Femur (tissue), 1 donor: ENCODE measurements around the gene UBE2A.

Experiments used
- DNase-seq: peaks from one replicate; pipeline ENCODE4 v3.0.0-alpha.2; 2017

UBE2A gene

DNA sequence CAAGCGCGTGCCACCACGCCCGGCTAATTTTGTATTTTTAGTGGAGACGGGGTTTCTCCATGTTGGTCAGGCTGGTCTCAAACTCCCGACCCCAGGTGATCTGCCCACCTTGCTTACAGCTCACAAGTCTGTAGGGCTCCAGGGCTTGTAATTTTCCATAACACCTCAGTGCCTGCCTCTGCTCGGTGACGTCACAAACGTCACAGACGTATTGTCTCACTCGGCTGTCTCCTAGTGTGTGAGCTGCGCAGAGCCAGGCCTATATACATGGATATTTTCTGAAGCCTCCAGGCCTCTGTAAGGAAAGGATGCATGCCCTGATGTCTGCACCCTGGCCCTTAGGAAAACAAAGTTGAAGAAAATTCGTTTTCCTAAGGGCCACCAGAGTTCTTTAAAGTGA lies 40.4 kb downstream of the UBE2A start:
- DNase-seq, result no peak

DNA sequence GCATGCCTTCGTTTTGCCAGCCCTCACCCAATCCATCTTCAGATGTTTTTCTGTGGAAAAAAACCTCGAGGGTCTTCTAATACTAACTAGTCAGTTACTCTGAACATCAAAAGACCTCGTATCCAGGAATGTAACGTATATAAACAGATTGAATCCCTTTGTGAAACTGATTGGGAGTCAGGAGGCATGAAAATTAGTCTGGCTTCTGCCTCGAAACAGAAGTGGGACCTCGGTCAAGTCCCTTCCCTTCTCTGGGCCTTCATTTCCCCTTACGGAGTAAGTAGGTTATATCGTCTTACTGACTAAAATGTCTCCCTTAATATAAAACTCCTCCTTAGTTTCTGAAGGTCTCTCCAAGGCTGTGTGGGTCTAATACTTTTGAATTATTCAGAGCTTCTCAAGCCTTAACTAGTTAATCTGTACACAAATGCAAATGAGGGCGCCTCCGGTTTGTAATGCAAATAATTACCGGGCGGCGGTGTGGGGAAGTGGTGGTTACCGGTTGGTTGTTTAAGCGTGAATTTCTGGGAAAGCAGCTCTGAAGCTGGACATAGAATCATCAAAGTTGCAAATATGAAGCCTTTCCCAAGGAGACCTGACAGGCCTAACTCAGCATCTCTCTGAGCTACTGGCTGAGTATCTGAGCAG lies 43.3 kb downstream of the UBE2A start:
- no peak for DNase-seq

DNA sequence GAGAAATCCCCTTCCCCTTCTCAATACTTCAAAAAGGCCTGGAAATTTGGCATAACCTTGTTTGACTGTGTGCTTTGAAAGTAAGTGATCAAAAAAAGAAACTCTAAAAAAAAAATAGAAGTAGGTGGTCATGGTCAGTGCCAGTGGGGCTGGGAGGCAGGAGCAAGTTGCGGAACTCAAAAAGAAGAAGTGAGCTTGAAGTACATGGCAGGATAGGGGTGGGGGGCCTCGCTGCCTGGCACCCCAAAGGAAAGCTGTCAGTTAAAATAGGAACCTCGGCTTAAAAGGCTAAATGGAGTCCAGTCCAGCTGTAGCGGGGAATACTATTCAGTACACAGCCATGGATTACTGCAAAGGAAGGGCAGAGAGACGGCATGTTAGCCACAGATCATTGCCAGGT lies 44.1 kb downstream of the UBE2A start:
- DNase-seq, result no peak

DNA sequence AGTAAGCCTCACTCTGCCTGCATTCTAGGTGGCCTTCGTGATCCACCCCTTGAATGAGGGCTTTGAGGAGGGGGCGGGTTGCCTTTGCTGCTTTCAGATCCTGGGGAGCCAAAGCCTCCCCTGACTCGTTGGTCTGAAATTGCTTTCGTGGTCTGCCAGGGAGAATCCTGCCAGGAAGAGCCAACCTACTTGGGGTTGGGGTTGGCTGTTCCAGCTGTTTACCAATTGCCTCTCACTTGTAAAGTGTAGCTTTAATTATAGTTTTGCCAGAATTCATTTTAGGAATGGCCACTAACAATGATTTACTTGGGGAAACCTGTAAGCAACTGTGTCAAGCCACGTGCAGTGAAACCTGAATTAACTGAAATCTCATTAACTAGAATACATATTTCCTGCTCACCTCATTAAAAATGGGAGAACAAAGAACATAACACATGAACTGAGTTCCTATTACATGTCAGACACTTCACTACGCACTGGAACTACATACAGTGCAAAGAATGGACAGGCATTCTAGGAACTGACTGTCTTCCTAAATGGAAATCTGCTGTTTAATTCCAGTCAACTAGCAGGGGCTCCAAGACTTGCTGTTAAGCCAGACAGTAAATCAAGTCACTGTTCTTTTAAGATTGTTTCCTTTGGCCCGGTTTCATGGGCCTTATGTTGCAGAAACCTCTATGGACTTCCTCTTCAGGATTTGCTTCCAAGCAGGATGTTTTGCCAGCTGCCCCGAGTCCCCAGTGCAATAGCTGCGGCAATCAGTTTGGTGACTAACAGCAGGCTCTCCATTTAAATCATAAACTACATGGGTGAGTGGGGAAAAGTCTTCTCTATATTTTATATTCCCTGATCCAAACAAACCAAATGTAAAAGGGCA lies 48.2 kb downstream of the UBE2A start:
- DNase-seq, result peak; percentile 61

- DNase-seq, result no peak
Measured at GRCh38 chrX:119624417-119624816, 50.1 kb downstream of the UBE2A start.

DNA sequence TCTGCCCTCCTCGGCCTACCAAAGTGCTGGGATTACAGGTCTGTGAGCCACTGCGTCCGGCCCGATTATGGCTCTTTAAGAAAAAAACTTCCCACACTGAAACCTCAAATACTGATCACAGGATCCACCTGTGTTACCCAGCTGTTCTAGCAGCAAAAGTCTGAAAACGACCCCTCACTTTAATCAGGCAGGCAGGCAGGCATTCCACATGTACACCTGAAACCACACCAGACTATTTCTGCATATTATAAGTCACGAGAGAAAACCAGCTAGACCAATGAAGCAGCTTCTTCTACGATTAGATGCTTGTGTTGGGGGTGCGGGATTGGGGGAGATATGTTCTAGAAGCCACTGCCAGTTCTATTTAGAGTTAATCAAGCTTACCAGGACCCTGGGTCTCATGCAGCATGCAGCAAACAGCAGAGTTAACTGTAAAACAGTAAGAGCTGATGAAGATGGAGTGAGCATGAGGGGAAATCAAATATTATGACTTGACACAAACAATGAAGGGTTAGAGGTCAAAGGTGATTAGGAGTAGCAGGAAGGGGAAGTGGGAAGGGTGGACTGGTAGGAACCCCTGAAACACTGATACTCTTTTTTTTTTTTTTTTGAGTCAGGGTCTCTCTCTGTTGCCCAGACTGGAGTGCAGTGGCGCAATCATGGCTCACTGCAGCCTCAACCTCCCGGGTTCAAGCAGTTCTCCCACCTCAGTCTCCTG lies 50.7 kb downstream of the UBE2A start:
- no peak for DNase-seq

DNA sequence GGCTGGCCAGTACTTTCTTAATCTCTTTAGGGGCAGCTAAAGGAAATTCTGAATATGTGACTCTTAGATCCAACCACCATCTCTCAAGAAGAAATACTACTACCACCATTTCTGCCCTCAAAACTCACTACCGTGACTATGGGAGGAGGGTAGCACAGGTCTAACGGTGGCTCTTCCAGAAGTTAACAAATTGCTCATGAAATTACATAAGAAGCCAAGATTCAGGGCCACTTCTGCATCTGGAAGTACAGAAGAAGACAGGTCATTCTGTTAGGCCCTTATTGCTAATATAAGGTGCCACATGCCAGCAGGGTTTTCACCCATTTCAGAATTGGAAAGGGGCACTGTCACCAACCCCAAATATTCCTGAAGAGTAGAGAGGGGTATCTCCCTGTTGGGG lies 51.5 kb downstream of the UBE2A start:
- no peak for DNase-seq
